Gastroesophageal sphincter (tissue), 3 donors: Measurements from ENCODE around the gene OCA2.

Experiments used
- EP300 ChIP-seq: sonication (generic); formaldehyde crosslinking; IDR thresholded peaks from one replicate; pipeline ENCODE4 v1.6.1; 2017; ENCODE audit warnings: antibody characterized with exemption, mild to moderate bottlenecking
- POLR2A ChIP-seq, 2 donors: fragments of 450-650 bp; IDR thresholded peaks; one replicate each; pipeline ENCODE4 v1.6.1; 2017; ENCODE audit warnings: antibody characterized with exemption in 2 of 2, mild to moderate bottlenecking in 2 of 2, moderate library complexity in 1 of 2
- POLR2AphosphoS5 ChIP-seq: sonication (generic); formaldehyde crosslinking; IDR thresholded peaks from one replicate; pipeline ENCODE4 v1.6.1; 2017; ENCODE audit warnings: antibody characterized with exemption
- TF ChIP-seq, protein P1 (sequence below), 4 experiments: fragments of 200-600 bp in 2 of 4; fragments of 450-650 bp in 2 of 4; sonication (generic) in 1 of 4; IDR thresholded peaks; one replicate each; pipeline ENCODE4 v1.5.1; 2017 to 2019; ENCODE audit warnings: antibody characterized with exemption in 4 of 4, mild to moderate bottlenecking in 2 of 4, moderate library complexity in 2 of 4

DNA sequence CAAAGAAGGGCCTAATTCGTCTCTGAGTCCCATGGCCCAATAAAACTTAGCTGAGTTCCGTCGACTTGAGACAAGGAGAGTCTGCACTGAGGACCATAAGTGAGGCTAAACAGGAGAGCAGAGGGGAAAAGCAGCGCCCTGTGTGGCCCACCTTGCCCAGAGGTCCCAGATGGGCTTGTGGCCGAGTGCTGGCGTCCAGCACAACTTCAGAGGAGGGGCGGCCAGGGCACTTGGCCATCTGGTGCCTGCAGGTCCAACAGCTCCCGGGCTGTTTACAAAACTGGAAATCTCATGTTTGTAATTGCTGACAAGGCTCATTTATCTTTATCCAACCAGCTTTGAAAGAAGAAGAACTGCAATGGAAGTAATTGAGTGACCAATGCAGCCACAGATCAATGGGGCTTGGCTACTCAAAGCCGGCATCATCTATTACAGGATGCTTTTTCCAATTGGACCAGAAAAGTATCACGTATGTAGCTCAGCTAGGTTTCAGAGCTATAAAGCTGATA, 306.3 kb downstream of the OCA2 start:
- TF ChIP-seq EP300 (no peak), POLR2A (IDR thresholded peaks at IDR 0.05) (no peak), POLR2AphosphoS5 (no peak)
- TF ChIP-seq, protein P1, sequence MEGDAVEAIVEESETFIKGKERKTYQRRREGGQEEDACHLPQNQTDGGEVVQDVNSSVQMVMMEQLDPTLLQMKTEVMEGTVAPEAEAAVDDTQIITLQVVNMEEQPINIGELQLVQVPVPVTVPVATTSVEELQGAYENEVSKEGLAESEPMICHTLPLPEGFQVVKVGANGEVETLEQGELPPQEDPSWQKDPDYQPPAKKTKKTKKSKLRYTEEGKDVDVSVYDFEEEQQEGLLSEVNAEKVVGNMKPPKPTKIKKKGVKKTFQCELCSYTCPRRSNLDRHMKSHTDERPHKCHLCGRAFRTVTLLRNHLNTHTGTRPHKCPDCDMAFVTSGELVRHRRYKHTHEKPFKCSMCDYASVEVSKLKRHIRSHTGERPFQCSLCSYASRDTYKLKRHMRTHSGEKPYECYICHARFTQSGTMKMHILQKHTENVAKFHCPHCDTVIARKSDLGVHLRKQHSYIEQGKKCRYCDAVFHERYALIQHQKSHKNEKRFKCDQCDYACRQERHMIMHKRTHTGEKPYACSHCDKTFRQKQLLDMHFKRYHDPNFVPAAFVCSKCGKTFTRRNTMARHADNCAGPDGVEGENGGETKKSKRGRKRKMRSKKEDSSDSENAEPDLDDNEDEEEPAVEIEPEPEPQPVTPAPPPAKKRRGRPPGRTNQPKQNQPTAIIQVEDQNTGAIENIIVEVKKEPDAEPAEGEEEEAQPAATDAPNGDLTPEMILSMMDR (IDR thresholded peaks at IDR 0.05) = no peak
